Fibroblast of pulmonary artery (primary cell): Measurements from ENCODE around the gene ISL2.

Experiments
- DNase-seq: peaks from one replicate; pipeline ENCODE4 v3.0.0-alpha.2; 2010; ENCODE audit warnings: low read depth
- H3K4me3 ChIP-seq: replicated peaks from 2 replicates; pipeline ENCODE4 v1.5.1; 2011; ENCODE audit warnings: low read depth, mild to moderate bottlenecking, control low read depth, low read length, moderate library complexity
- TF ChIP-seq, protein P1 (sequence below): IDR thresholded peaks from 2 replicates; pipeline ENCODE4 v1.5.1; 2011; ENCODE audit warnings: mild to moderate bottlenecking, control low read depth, low read length, inconsistent platforms; ENCODE audit errors: missing control alignments

The ISL2 gene

DNA sequence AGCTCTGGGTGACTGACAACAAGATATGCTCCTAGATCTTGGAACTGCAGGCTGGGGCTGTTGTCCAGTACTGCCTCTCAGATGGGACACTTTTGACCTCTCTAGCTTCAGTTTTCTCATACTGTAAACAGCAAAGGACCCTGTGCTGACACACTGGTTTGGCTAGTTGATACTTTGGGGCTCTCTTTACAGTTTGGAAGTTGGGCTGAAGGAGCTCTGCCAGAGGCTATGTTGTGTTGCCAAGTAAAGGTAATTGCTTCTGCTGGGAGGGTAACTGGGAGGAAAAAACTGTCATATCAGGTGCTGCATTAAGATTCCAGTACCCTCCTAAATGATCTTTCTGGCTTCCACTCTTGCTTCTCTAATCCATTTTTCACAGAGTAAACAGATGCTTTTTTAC is 54.0 kb downstream of the ISL2 start:
- TF ChIP-seq, protein P1, sequence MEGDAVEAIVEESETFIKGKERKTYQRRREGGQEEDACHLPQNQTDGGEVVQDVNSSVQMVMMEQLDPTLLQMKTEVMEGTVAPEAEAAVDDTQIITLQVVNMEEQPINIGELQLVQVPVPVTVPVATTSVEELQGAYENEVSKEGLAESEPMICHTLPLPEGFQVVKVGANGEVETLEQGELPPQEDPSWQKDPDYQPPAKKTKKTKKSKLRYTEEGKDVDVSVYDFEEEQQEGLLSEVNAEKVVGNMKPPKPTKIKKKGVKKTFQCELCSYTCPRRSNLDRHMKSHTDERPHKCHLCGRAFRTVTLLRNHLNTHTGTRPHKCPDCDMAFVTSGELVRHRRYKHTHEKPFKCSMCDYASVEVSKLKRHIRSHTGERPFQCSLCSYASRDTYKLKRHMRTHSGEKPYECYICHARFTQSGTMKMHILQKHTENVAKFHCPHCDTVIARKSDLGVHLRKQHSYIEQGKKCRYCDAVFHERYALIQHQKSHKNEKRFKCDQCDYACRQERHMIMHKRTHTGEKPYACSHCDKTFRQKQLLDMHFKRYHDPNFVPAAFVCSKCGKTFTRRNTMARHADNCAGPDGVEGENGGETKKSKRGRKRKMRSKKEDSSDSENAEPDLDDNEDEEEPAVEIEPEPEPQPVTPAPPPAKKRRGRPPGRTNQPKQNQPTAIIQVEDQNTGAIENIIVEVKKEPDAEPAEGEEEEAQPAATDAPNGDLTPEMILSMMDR, result no peak
- DNase-seq, result no peak
- no peak overlapping the region for H3K4me3 ChIP-seq

DNA sequence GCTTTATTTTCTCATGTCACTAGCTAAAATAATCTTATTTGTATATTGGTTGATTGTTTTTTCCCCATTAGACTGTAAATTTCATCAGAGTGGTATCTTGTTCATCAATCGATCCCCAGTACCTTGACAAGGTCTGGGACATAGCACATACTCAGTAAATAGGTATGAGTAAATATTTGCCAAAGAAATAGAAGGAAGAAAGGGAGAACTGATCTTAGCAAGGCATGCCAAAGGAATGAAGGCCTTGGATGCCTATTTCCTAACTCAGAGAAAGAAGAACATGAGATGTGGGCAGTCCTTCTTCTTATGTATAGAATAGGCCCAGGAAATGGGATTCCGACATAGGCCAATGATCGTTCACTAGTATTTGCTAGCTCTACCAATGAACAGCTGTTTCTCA is 54.7 kb downstream of the ISL2 start:
- TF ChIP-seq, protein P1, result no peak
- no peak overlapping the region for H3K4me3 ChIP-seq
- no peak for DNase-seq

- DNase-seq, result no peak
- no peak overlapping the region for H3K4me3 ChIP-seq
- TF ChIP-seq, protein P1, result no peak
These were observed 55.3 kb downstream of the ISL2 start for GRCh38 chr15:76391847-76392246.
